Renal cortex interstitium (tissue), 3 donors: Measurements from ENCODE around the gene SYNGR3. TPM values are rescaled to one million over a fixed set of nuclear protein-coding genes. Genes with fewer than 3 reads are reported as not detected.

Source experiments
- polyA plus RNA-seq, 3 donors: library from polyadenylated mRNA; unstranded; fragments of 120-200 nt; gene quantifications; one replicate each; pipeline ENCODE4 v1.2.1, GENCODE V29; 2013; ENCODE audit not compliant: insufficient read length in 3 of 3

Gene SYNGR3
- polyA plus RNA-seq, 3 donors: 1.6 to 2.6 (median 1.9) TPM

Other genes starting within 250 kb of the SYNGR3 start
- 10 to 100 TPM; 16.7 to 39.0 (median 37.8) TPM for gene NME3, start 218.4 kb upstream of the SYNGR3 start, polyA plus RNA-seq
- 10 to 100 TPM in 2 of 3 donors, 1 to 10 TPM in 1; 8.1 to 15.4 (median 11.1) TPM for gene EME2, start 217.2 kb upstream of the SYNGR3 start, polyA plus RNA-seq
- gene MRPS34, start 216.8 kb upstream of the SYNGR3 start, polyA plus RNA-seq: 10 to 100 TPM; 57.0 to 91.2 (median 74.7) TPM
- gene SPSB3, start 207.4 kb upstream of the SYNGR3 start, polyA plus RNA-seq: 10 to 100 TPM; 28.2 to 49.1 (median 46.0) TPM
- gene NUBP2, start 207.0 kb upstream of the SYNGR3 start, polyA plus RNA-seq: 10 to 100 TPM; 28.2 to 53.9 (median 51.0) TPM
- 1 to 10 TPM; 1.4 to 4.0 (median 2.1) TPM for gene IGFALS, start 196.3 kb upstream of the SYNGR3 start, polyA plus RNA-seq
- 10 to 100 TPM; 31.3 to 43.8 (median 42.3) TPM for gene HAGH, start 163.1 kb upstream of the SYNGR3 start, polyA plus RNA-seq
- gene FAHD1, start 162.8 kb upstream of the SYNGR3 start, polyA plus RNA-seq: 10 to 100 TPM; 36.4 to 44.8 (median 37.8) TPM
- 1 to 10 TPM in 2 of 3 donors, under 1 TPM in 1; 0.83 to 2.1 (median 1.3) TPM for gene MEIOB, start 117.8 kb upstream of the SYNGR3 start, polyA plus RNA-seq
- under 1 TPM; 0.20 to 0.32 (median 0.27) TPM for gene HS3ST6, start 71.6 kb upstream of the SYNGR3 start, polyA plus RNA-seq
- gene MSRB1, start 46.8 kb upstream of the SYNGR3 start, polyA plus RNA-seq: 10 to 100 TPM; 62.1 to 73.9 (median 67.3) TPM
- gene RPL3L, start 35.3 kb upstream of the SYNGR3 start, polyA plus RNA-seq: under 1 TPM; 0.16 to 0.23 (median 0.17) TPM
- 100 to 1,000 TPM; 121 to 154 (median 124) TPM for gene NDUFB10, start 30.4 kb upstream of the SYNGR3 start, polyA plus RNA-seq
- 1,000 to 10,000 TPM; 1,794 to 2,026 (median 1,887) TPM for gene RPS2, start 25.1 kb upstream of the SYNGR3 start, polyA plus RNA-seq
- gene RNF151, start 23.1 kb upstream of the SYNGR3 start, polyA plus RNA-seq: under 1 TPM in 1 of 3 donors, not detected in 2; 0.13 TPM
- gene TBL3, start 17.9 kb upstream of the SYNGR3 start, polyA plus RNA-seq: 10 to 100 TPM; 28.6 to 44.0 (median 41.6) TPM
- gene NOXO1, start 8.5 kb upstream of the SYNGR3 start, polyA plus RNA-seq: 1 to 10 TPM in 2 of 3 donors, under 1 TPM in 1; 0.61 to 1.6 (median 1.1) TPM
- gene GFER, start 5.8 kb upstream of the SYNGR3 start, polyA plus RNA-seq: 10 to 100 TPM; 21.5 to 31.4 (median 26.9) TPM
- gene ZNF598, start 19.9 kb downstream of the SYNGR3 start, polyA plus RNA-seq: 10 to 100 TPM; 16.6 to 28.6 (median 27.3) TPM
- 10 to 100 TPM in 1 of 3 donors, 1 to 10 TPM in 2; 3.8 to 12.4 (median 8.2) TPM for gene NPW, start 29.8 kb downstream of the SYNGR3 start, polyA plus RNA-seq
- 100 to 1,000 TPM in 2 of 3 donors, 10 to 100 TPM in 1; 82.6 to 162 (median 147) TPM for gene NHERF2, start 36.9 kb downstream of the SYNGR3 start, polyA plus RNA-seq
- gene NTHL1, start 57.9 kb downstream of the SYNGR3 start, polyA plus RNA-seq: 10 to 100 TPM; 15.2 to 26.1 (median 19.9) TPM
- gene TSC2, start 58.0 kb downstream of the SYNGR3 start, polyA plus RNA-seq: 100 to 1,000 TPM; 138 to 170 (median 151) TPM
- 100 to 1,000 TPM in 2 of 3 donors, 10 to 100 TPM in 1; 53.6 to 123 (median 101) TPM for gene PKD1, start 145.9 kb downstream of the SYNGR3 start, polyA plus RNA-seq
- 1 to 10 TPM; 2.6 to 3.4 (median 3.0) TPM for gene RAB26, start 158.7 kb downstream of the SYNGR3 start, polyA plus RNA-seq
- gene TRAF7, start 165.8 kb downstream of the SYNGR3 start, polyA plus RNA-seq: 10 to 100 TPM; 48.0 to 58.5 (median 49.3) TPM
- 1 to 10 TPM in 2 of 3 donors, under 1 TPM in 1; 1.00 to 2.4 (median 1.9) TPM for gene CASKIN1, start 206.6 kb downstream of the SYNGR3 start, polyA plus RNA-seq
- gene MLST8, start 215.5 kb downstream of the SYNGR3 start, polyA plus RNA-seq: 10 to 100 TPM; 41.6 to 55.8 (median 44.5) TPM
- 10 to 100 TPM in 1 of 3 donors, 1 to 10 TPM in 2; 4.5 to 11.0 (median 7.9) TPM for gene BRICD5, start 220.9 kb downstream of the SYNGR3 start, polyA plus RNA-seq
- 10 to 100 TPM; 13.0 to 17.1 (median 14.9) TPM for gene PGP, start 224.9 kb downstream of the SYNGR3 start, polyA plus RNA-seq
- 10 to 100 TPM; 13.0 to 24.9 (median 22.5) TPM for gene E4F1, start 233.6 kb downstream of the SYNGR3 start, polyA plus RNA-seq
- 1 to 10 TPM in 2 of 3 donors, under 1 TPM in 1; 0.36 to 1.4 (median 1.4) TPM for gene DNASE1L2, start 246.5 kb downstream of the SYNGR3 start, polyA plus RNA-seq